Brain microvascular endothelial cell (primary cell): ENCODE measurements around the gene BRIP1.

Experiments
- DNase-seq: peaks from one replicate; pipeline ENCODE4 v3.0.0-alpha.2; 2020
- H3K27ac ChIP-seq: fragments of 250-450 bp; sonication (Bioruptor Pico); 2 replicates; pipeline ENCODE4 v1.5.1; 2020; ENCODE audit warnings: mild to moderate bottlenecking, moderate library complexity
- H3K27me3 ChIP-seq: fragments of 250-450 bp; sonication (Bioruptor Pico); replicated peaks from 2 replicates; pipeline ENCODE4 v1.5.1; 2020; ENCODE audit warnings: mild to moderate bottlenecking
- H3K36me3 ChIP-seq: fragments of 250-450 bp; sonication (Bioruptor Pico); replicated peaks from 2 replicates; pipeline ENCODE4 v1.5.1; 2020; ENCODE audit warnings: mild to moderate bottlenecking
- H3K4me3 ChIP-seq: 2 replicates; pipeline ENCODE4 v1.5.1; 2011; ENCODE audit warnings: low read depth, mild to moderate bottlenecking, control low read depth, low read length, moderate library complexity
- CTCF ChIP-seq: IDR thresholded peaks from 2 replicates; pipeline ENCODE4 v1.5.1; 2011; ENCODE audit warnings: low read depth, mild to moderate bottlenecking, moderate library complexity, low read length, control low read depth, inconsistent platforms; ENCODE audit errors: missing control alignments
- in situ Hi-C: cut with HindIII; loops from 2 replicates; pipeline ENCODE4 v1.10.0; 2017; ENCODE audit warnings: low sequenced_read_pairs, low pct_ligation_motif_present

The BRIP1 gene

DNA sequence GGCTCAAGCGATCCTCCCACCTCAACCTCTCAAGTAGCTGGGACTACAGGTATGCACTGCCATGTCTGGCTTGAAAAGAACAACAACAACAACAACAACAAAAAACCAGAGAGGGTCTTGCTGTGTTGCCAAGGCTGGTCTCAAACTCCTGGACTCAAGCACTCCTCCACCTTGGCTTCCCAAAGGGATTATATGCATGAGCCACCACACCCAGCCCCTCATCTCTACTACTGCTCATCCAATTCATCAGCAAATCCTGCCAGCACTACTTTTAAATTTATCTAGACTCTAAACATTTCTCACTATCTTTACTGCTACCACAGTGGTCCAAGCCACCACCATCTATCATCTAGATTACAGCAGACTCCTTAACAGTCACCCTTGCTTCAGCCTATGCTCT, 109.6 kb downstream of the BRIP1 start:
- no peaks in the 10 kb centered on the region for H3K36me3 ChIP-seq
- no peak for TF ChIP-seq CTCF
- in situ Hi-C loops: no loop called here
- H3K4me3 ChIP-seq: no peak overlapping the region
- no peak for DNase-seq
- H3K27ac ChIP-seq: no peak overlapping the region
- H3K27me3 ChIP-seq: no peaks in the 10 kb centered on the region

GRCh38 chr17:61750656-61751055, 112.7 kb downstream of the BRIP1 start:
- no peak for DNase-seq
- in situ Hi-C loops: no loop called here
- no peaks in the 10 kb centered on the region for H3K27me3 ChIP-seq
- no peaks in the 10 kb centered on the region for H3K36me3 ChIP-seq
- no peak for TF ChIP-seq CTCF
- H3K4me3 ChIP-seq: no peak overlapping the region
- H3K27ac ChIP-seq: no peak overlapping the region

DNA sequence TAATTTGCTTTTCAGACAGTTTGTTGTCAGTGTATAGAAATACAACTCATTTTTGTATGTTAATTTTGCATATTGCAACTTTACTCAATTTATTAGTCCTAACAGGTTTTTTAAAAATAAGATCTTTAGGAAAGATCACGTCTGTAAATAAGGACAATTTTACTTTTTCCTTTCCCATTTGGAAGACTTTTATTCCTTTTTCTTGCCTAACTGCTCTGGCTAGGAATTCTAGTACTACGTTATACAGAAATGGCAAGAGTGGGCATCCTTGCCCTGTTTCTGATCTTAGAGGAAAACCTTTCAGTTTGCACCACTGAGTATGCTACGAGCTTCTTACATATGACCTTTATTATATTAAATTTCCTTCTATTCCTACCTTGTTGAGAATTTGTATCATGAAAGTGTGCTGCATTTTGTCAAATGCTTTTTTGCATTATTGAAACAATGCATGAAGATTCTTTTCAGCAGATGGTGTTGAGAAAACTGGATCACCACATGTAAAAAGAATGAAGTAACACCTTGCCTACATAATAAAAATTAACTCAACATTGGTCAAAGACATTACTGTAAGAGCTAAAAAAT, 113.4 kb downstream of the BRIP1 start:
- no peaks in the 10 kb centered on the region for H3K36me3 ChIP-seq
- in situ Hi-C loops: no loop called here
- H3K27ac ChIP-seq: no peak overlapping the region
- H3K27me3 ChIP-seq: no peaks in the 10 kb centered on the region
- no peak for TF ChIP-seq CTCF
- no peak overlapping the region for H3K4me3 ChIP-seq
- DNase-seq: no peak

GRCh38 chr17:61746248-61746985, 116.9 kb downstream of the BRIP1 start:
- in situ Hi-C loops: no loop called here
- H3K36me3 ChIP-seq: no peaks in the 10 kb centered on the region
- no peak for TF ChIP-seq CTCF
- no peak overlapping the region for H3K27ac ChIP-seq
- no peaks in the 10 kb centered on the region for H3K27me3 ChIP-seq
- no peak for DNase-seq
- no peak overlapping the region for H3K4me3 ChIP-seq

GRCh38 chr17:61744804-61745203, 118.5 kb downstream of the BRIP1 start:
- no peak overlapping the region for H3K4me3 ChIP-seq
- no peaks in the 10 kb centered on the region for H3K27me3 ChIP-seq
- H3K36me3 ChIP-seq: no peaks in the 10 kb centered on the region
- in situ Hi-C loops: no loop called here
- DNase-seq: no peak
- TF ChIP-seq CTCF: no peak
- no peak overlapping the region for H3K27ac ChIP-seq
